Lower leg skin (tissue), 3 donors: ENCODE measurements around the gene TIMM10.

ENCODE experiments used
- CTCF ChIP-seq, 3 donors: fragments of 450-650 bp; IDR thresholded peaks; one replicate each; pipeline ENCODE4 v1.5.1; 2016; ENCODE audit warnings: antibody characterized with exemption in 3 of 3, mild to moderate bottlenecking in 3 of 3, moderate library complexity in 2 of 3
- POLR2A ChIP-seq, 2 donors: fragments of 450-650 bp; IDR thresholded peaks; one replicate each; pipeline ENCODE4 v1.6.1; 2016 to 2017; ENCODE audit warnings: antibody characterized with exemption in 2 of 2, mild to moderate bottlenecking in 1 of 2, moderate library complexity in 1 of 2

- peak in 1 of 3 donors; percentile 85 for TF ChIP-seq CTCF (IDR thresholded peaks at IDR 0.05)
- no peak for TF ChIP-seq POLR2A (IDR thresholded peaks at IDR 0.05)
Measured at GRCh38 chr11:57568330-57568766, 37.8 kb upstream of the TIMM10 start.
